Renal cortical epithelial cell (primary cell): ENCODE results near the gene ADAMTSL2. TPM values are rescaled to one million over a fixed set of nuclear protein-coding genes. Genes with fewer than 3 reads are reported as not detected.

Source experiments
- DNase-seq: peaks from one replicate; pipeline ENCODE4 v3.0.0-alpha.2; 2011; ENCODE audit warnings: low read depth
- total RNA-seq: library from RNA; depleted of rRNA; stranded (reverse); fragments of >200 nt; gene quantifications from 2 replicates; pipeline ENCODE4 v1.2.3, GENCODE V29; 2014

ADAMTSL2 gene
- total RNA-seq, 1 donor from 2014 or later, result 0.05 TPM

DNA sequence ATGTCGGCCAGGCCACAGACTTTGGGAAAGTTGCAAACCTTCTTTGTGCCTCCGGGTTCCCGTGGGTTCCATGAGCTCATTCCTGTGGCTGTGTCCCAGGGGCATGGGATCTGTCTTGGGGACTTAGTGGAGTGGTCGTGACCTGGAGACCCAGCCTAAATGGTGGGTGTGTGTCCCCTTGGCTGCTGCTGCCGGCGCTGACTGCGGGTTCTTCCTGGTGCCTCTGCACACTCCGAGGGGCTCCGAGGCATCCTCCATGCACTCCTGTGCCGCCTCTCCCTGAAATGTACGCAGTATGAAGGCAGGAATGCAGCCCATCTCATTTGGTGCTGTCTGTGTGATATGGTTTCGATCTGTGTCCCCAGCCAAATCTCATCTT is 34.6 kb upstream of the ADAMTSL2 start:
- no peak for DNase-seq

DNA sequence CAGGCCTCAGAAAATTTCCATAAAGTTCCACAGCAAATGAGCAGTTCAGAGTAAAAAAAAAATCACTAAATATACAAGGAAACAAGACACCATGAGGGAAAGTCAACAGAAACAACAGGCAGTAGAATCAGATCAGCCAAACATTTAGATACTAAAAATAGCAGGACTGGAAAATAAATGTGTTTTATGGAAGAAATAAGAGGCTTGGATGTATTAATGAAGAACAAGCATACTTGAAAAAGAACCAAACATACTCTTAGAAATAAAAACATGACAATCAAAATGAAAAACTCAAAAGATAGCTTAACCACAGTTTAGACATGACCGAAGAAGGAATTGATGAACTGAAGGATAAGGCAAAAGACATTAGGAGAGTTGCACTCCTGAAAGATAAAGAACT is 32.4 kb upstream of the ADAMTSL2 start:
- no peak for DNase-seq

DNA sequence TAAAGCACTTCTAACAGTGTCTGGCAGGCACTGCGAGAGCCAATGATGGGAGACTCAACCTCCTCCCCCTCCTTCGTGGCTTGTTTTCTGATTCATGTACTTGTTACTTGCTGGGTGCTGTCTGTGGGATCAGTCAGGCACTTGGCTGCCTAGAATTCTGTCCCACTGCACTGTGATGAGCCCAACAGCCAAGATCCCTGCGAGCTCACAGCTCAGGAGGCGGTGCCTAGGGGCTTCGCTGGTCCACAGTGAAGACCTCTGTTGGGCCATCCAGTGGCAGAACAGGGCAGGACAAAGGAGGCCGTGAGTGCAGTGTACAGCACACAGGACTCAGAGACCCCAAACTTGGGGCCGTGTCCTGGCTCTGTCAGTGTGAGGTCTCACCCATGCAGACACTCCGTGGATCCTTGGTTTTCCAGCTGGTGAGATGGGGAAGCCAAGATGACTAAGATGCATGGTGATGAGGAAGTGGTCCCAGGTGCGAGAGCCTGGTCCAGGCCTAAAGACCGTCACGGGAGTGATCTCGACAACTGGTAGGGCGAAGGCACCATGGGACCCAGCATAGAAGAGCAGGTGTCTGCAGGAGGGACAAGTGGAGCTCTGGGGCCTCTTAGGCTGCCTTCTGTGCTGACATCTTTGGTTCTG is 29.2 kb upstream of the ADAMTSL2 start:
- no peak for DNase-seq

DNA sequence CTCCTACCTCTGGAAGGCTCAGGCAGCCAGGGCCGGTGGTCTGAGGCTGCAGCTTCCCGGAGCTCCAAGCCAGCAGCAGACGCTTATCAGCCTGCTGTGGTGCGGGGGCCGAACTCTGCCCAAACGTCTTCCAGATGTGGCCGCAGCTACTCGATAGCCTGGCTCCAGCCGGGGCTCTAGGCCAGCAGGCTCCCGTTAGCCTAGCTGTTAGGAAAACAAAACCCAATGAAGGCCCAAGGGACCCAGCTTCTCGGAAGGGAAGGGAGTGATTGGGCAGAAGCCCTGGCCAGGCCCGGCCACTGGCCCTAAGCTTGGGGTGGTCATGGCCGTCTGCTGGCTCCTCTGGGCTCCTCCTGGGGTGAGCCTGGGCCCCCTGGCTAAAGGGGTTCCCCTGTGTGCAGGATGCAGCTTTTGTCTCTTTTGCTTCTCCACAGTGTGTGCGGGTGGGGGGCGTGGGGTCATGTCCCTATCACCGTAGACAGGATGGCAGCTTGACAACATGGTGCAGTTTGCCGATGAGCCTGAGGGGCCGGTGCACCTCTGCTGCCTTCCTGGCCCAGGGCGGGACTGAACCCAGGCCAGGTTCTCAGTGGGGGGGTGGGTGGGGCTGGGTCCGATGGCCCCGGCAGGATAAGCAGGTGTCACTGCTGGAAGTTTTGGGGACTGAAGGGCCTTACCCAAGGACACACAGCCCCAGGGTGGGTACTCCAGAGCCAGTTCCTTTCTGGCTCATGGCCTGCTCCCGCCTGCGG is 28.4 kb upstream of the ADAMTSL2 start:
- DNase-seq, result no peak

DNA sequence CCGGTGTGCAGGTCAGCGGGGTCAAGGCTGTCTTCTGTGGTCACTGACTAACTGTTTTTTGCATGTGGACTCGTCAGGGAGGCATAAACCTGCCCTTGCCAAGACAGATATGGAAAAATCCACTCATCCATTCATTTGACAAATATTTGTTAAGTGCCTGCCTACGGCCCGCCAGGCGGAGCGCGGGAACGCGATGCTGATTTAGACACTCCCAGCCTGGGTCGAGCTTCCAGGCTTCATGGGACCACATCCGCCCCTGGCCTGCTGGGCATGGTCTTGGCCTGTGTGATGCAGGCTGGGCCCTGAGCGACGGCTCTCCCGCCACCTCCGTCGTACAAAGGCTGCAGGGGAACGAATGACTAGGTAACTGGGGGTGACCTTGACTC is 27.9 kb upstream of the ADAMTSL2 start:
- peak; percentile 77 for DNase-seq

DNA sequence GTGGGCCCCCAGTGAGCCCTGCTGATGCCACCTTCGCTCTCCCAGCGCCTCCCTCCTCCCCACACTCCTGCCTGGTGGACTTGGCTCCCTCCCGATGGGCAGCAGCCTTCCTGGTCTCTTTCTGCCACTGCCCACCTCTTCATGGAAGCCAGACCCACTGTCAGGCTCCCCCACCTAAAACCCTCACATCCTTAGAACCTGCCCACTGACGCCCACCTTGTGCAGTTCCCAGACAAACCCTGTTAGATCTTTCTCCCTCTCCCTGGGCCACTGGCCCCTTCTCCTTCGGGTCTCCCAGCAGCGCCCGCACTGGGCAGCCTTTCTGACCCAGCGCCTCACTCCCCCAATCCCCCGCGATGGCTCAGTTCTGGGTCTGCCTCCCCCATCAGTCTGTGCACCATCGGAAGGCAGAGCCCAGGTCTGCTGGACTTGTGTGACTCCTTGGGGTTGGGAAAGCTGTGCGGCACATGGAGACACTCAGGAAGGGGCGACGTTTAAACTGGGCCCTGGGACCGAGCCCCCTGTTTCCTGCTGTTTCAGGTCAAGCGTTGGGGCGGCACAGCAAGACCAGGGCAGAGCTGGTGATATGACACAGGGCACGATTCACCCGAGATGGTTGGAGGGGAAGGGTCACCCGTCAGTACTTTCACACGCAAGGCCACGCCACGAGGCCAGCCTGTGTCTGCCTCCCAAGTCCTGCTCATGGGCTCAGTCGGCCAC is 27.1 kb upstream of the ADAMTSL2 start:
- no peak for DNase-seq

DNA sequence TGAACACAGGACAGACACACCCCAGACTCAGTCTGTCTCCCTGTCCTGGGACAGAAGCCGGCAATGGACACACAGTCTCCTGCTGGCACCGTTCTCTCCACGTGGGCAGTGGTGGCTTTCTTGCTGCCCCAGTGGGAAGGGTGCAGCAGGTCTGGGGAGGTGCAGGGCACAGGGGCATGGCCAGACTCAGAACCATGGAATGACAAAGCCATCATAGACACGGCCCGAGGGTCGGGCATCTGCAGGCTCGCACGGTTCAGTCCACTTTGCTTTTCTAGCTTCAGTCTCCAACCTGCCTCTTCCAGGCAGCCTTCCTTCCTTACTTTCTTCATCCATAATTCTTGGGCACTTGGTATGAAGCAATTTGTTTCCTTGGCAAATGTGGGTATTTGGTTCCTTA is 26.5 kb upstream of the ADAMTSL2 start:
- DNase-seq, result no peak

DNA sequence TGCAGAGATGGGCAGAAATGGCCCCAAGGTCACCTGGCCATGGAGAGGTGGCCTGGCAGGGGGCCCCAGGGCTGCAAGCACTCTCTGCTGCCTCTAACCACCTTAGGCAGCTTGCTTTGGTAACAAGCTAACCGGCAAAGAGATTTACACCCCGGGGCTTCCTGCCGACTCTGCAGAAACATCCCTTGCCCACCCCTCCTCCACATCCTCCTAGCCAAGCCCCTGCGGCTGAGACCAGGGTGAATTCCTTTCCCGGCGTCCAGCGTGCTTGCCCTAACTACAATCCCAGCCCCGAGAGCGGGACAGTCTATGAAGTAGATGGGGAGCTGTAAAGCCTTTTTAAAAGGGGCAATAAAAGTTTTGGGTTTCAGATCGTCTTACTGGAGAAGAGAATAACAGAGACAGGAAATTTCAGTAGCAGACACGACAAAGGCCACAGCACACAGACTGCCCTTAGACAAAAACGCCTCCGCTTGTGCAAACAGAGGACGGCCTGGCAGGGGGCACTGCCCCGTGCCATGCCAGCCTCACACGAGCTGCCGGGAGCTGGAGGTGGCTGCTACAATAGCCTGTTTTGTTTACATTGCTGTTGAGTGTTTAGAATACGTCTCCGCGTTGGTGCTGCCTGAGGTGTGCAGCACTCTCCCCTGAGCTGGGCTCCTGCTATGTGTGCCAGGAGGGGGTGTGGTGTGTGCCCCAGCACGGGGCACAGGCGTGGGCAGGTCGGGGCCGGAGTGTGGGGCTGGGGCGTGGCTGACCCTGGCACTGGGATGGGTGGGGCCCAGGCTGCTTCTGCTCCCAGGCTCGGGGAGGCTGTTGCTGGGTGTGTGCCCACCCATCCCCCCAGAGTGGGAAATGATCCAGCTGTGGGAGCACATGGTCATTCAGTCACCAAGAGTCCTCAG is 25.1 kb upstream of the ADAMTSL2 start:
- DNase-seq, result peak; percentile 26

DNA sequence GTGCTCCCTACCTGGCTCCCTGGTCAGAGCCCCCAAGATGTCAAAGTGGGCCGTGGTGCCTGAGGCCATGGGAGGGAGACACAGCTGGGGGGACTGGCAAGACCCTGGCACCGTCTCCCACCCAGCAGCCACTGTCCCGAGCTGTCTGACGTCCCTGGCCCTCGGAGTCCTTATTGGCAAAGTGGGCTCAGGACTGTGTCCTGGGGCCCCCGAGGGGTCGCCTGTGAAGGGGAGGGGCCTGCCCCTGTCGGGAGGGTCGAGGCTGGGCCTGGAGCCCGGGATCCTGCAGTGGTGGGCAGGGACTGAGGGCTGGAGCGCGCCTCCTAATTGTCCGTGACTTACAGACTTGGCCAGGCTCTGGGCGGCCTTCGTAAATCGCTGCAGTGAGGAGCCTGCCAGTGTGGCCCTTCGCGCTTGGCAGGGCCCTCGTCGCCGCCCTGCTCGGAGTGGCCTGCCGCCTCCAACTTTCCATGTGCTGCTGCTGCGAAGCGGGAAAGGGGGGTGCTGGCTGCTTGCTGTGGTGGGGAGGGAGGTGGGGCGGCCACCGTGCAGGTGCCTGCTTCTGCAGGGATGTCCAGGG is 23.5 kb upstream of the ADAMTSL2 start:
- no peak for DNase-seq

DNA sequence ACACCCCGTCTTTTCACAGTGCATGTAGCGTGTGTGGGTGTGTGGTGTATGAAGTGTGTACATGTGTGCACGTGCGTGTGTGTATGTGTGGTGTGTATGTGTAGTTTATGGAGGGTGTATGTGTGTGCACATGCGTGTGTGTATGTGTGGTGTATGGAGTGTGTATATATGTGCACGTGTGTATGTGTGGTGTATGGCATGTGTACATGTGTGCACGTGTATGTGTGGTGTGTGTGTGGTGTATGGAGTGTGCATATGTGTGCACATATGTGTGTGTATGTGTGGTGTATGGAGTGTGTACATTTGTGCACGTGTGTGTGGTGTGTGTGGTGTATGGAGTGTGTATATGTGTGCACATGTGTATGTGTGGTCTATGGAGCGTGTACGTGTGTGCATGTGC is 22.9 kb upstream of the ADAMTSL2 start:
- DNase-seq, result no peak

DNA sequence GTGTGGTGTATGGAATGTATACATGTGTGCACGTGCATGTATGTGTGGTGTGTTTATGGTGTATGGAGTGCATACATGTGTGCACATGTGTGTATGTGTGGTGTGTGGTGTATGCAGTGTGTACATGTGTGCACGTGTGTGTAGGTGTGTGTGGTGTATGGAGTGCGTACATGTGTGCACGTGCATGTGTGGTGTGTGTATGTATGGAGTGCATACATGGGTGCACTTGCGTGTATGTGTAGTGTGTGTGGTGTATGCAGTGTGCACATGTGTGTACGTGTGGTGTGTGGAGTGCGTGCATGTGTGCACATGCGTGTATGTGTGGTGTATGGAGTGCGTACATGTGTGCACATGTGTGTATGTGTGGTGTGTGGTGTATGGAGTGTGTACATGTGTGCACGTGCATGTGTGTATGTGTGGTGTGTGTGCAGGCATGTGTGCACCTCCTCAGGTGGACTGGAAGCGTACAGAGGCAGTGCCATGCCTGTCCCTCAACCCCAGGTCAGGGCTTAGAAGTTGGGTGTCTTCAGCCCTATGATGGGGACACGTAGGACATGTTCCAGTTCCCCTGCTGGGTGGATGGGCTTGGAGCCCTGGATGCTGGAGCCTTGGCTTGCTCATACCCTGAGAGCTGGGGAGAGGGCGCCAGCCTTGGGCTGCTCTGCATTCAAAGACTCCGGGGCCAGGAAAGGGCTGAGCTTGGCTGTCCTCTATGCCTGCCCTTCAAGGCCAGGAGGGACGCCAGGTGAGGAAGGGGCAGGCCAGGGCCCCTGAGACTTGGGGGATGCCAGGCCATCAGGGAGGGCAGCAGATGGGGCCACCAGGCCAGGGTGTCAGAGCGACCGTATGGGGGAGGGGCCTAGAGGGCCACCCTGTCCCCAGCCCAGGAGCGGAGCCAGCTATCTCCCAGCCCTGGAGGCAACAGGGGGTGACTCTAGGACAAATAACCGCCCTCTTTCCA is 22.0 kb upstream of the ADAMTSL2 start:
- no peak for DNase-seq

DNA sequence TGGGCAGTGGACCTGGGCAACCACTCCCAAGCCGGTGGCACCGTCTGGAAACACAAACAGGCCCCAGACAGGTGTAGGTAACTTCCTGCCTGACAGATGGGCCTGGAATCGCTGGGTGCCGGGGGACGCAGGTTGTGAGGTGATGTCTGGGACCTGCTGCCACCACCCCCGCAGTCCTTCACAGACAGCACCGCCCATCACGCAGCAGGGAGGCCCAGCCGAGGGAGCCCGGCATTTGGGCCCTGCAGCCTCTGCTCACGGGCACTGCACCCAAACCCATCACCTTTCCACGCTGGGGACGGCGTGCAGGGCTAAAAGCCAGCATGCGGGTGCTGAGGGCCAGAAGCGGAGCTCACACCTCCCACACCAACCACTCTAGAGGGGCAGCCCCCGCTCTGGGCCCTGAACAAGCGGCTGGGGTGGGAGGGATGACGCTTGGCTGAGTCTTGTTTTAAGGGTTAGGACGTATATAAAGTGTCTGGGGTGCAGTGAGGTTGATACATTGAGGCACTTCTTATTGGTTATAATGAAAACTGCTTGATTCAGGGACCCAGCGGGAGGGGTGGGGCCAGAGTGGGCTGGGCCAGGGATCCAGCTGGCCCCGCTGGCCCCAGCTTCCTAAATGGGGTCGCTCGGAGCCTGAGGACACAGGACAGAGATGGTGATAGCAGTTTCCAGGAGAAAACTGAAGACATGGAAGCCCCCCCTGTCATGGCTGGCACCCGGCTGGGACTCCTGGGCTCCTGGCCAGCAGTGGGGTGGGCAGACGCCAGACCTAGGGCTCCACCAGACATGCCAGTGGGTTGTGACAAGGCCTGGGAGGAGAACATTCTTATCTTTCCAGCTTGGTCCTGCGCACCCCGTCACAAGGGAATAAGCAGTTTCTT is 21.0 kb upstream of the ADAMTSL2 start:
- DNase-seq, result no peak

DNA sequence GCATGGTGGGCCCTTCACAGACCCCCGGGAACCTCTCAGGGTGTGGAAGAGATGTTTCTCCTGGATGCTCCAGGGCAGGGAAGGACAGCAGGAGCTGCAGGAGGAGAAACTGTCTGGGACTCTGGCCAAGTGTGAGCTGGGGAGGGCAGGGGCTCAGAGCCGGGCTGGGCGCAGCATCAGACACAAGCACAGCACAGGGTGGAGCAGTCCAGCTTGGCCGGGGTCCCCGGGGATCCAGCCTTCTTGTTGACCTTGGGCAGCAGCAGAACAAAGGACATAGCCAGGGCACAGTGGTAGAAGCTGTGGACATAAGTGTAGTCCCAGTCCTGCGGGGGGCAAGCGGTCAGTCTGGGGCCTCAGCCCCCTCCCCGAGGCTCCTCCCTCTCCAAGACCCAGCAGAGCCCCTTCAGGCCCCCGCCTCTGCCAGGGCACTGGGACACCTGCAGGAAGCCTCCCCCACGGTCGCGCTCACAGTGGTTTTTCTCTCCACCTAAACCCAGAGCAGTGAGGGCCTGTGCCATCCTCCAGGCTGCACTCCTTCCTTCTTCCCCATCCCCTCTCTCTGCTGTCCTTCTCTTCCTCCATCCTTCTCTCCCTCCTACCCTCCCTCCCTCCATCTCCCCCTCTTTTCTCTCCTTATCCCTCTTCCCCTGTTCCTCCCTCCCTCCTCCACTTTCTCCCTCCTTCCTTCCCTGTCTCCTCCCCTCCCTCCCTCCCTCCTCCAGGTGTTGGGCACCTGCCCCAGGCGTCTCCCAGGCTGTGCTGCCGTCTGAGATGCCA is 19.9 kb upstream of the ADAMTSL2 start:
- DNase-seq, result no peak

DNA sequence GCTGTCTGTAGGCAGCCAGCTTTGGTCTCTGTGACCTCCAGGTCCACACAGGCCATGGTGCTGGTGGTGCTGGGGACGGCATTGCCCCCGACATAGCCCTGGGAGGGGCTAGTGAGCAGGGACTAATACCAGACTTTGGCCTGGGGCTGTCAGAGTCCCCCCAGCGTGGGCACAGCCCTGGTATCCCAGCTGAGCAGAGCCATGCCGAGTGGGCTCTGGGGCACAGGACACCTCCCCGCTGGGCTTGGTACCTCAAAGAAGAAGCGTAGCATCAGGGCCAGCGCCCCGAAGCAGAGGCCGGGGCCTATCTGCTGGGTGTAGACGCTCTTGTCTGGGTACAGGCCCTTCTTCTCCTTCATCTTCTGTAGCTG is 19.3 kb upstream of the ADAMTSL2 start:
- no peak for DNase-seq

DNA sequence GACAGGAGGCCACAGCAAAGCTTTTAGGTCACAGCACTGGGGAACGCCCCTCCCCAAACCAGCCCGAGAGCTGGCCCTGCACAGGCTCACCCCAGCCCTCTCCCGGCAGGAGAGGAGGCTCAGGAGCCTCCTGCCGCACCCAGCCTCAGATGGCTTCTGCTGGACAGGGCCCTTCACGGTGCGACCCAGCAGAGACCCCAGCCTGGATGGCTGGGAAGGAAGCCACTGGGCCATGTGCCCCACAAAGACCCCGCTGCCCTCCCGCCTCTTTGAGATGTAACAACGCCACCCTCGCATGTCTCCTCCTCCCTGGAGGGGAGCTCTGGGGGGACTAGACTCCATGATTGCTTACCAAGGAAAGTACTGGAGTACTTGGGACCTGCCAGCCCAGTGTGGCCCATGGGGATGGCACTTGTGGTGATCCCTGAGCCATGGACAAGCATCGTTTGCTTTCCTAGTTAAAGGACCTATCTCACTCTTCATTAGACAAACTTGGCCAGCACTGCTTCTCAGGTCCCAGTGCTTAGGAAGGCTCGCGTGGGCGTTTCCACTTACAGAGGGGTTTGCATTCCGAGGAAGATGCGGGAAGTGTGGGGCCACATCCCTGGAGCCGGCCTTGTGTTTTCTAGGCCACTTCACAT is 18.8 kb upstream of the ADAMTSL2 start:
- no peak for DNase-seq

DNA sequence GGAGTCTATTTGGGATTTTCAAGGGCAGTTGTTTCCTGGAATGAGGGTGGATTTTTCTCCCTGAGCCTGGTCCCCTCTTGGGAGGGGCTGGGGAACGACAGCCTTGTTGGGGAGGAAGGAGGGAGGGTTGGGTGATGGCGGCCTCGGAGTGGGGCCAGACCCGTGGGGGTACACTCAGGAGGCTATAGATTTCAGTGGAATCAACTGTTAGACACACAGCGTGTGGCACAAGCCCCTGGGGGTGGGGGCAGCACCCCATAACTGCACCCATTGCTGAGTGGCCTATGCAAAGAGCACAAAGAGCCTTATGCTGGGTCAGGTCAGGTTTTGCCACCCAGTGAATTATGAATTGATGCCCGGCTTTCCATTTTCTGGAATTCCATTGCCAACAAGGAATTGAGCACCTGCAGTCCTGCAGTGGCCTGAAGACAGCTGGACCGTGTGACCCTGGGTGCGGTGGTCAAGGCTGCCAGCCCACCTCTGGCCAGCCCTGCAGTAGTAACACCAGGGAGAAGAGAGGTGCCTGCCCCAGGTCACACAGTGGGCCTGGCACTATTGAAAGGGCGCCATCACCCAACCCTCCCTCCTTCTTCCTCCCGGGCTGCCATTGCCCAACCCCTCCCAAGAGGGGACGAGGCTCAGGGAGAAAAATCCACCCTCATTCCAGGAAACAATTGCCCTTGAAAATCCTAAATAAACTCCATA is 18.1 kb upstream of the ADAMTSL2 start:
- no peak for DNase-seq

DNA sequence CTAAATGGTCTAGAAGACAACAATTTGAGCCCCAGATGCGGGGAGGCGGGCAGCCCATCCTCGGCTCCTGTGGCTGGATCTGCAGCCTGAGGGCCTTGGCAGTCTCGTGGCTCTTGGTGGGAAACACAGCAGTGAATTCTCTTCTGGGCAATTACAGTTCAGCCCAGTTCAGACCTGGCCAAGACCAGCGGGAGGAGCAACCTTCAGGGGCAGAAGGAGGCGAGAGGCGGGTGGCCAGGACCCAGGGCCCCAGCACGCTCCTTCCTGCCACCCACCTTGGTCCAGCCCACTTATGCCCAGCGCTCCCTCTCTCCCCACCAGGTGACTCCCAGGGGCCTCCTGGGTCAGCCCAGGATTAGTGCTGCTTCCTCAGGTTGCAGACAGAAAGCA is 17.5 kb upstream of the ADAMTSL2 start:
- DNase-seq, result no peak

DNA sequence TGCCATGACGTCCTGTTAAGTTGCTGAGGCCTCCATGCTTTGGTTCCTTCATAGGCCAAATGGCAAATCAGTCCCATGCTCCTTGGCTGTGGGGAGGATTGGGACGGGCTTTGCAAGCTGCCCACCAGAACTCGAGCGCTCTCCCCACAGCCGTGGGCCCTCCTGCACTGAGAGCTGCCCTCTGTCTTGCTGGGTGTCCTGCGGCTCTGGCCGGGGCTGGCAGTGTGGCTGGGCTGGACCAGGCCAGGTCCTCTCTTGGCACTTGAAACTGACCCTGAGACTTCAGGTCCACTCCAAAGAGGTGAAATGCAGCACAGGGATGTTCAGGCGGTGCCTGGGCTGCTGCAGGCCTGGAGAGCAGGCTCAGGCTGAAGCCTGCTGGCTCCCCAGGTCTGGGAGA is 16.8 kb upstream of the ADAMTSL2 start:
- DNase-seq, result no peak
